Osteoblast (primary cell): ENCODE data around the gene CNTNAP4. TPM values are rescaled to one million over a fixed set of nuclear protein-coding genes. Genes with fewer than 3 reads are reported as not detected.

Experiments
- DNase-seq: peaks from one replicate; pipeline ENCODE4 v3.0.0; 2011; ENCODE audit warnings: low spot score, mixed read lengths; ENCODE audit not compliant: insufficient read length; ENCODE audit errors: missing footprints
- H2AFZ ChIP-seq: 2 replicates; pipeline ENCODE4 v1.6.0; 2011; ENCODE audit warnings: mild to moderate bottlenecking, low read length
- H3K27ac ChIP-seq: 2 replicates; pipeline ENCODE4 v1.5.1; 2011; ENCODE audit warnings: mild to moderate bottlenecking, low read depth, low read length, moderate library complexity
- H3K27me3 ChIP-seq: 2 replicates; pipeline ENCODE4 v1.6.0; 2012; ENCODE audit warnings: mild to moderate bottlenecking, control low read depth, inconsistent platforms, low read length, moderate library complexity; ENCODE audit not compliant: insufficient read depth
- H3K36me3 ChIP-seq: 2 replicates; pipeline ENCODE4 v1.5.1; 2011; ENCODE audit warnings: mild to moderate bottlenecking, low read length, control low read depth, moderate library complexity; ENCODE audit not compliant: insufficient read depth
- H3K4me1 ChIP-seq: 2 replicates; pipeline ENCODE4 v1.5.1; 2011; ENCODE audit warnings: mild to moderate bottlenecking, low read length, control low read depth, moderate library complexity; ENCODE audit not compliant: insufficient read depth
- H3K4me2 ChIP-seq: 2 replicates; pipeline ENCODE4 v1.6.0; 2011; ENCODE audit warnings: mild to moderate bottlenecking, low read length; ENCODE audit not compliant: insufficient read depth
- H3K4me3 ChIP-seq: fragments of 200-600 bp; sonication (generic); 3 replicates; pipeline ENCODE4 v1.5.1; 2012; ENCODE audit warnings: mild to moderate bottlenecking, low read length, inconsistent platforms; ENCODE audit not compliant: insufficient read depth
- H3K79me2 ChIP-seq: 2 replicates; pipeline ENCODE4 v1.6.0; 2012; ENCODE audit warnings: mild to moderate bottlenecking, low read length, control low read depth, inconsistent platforms; ENCODE audit not compliant: insufficient read depth
- H3K9me3 ChIP-seq: 2 replicates; pipeline ENCODE4 v1.5.1; 2011; ENCODE audit warnings: low read depth, low read length, control low read depth
- H4K20me1 ChIP-seq: 2 replicates; pipeline ENCODE4 v1.6.0; 2012; ENCODE audit warnings: mild to moderate bottlenecking, low read length, control low read depth; ENCODE audit not compliant: insufficient read depth
- total RNA-seq: library from RNA; depleted of rRNA; stranded (reverse); fragments of >200 nt; gene quantifications from 2 replicates; pipeline ENCODE4 v1.2.3, GENCODE V29; 2012
- TF ChIP-seq, protein P1 (sequence below): IDR thresholded peaks from 2 replicates; pipeline ENCODE4 v1.5.1; 2011; ENCODE audit warnings: mild to moderate bottlenecking, low read depth, low read length, moderate library complexity; ENCODE audit errors: extremely low read depth

The CNTNAP4 gene
- total RNA-seq, 1 donor = under 0.01 TPM

DNA sequence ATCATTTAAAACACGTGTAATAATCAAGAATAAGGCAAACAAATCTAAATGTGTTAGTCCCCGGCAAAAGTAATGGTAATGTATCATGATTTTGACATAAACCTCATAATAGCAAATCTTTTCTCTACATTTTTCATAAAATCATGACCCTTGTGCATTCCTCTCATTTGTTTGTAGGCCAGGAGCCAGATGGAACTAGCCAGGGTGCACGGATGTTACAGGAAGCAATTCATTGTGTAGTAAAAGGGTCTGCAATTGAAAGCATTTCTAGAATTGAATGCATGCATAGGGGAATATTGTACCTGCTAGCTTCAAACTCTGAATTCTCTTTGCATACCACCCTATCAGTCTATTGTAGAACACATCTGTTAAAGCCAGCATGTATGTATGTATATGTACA, 66.6 kb downstream of the CNTNAP4 start:
- H3K4me1 ChIP-seq = no peaks in the 10 kb centered on the region
- no peaks in the 10 kb centered on the region for H3K36me3 ChIP-seq
- H4K20me1 ChIP-seq = no peaks in the 10 kb centered on the region
- no peak overlapping the region for H3K27ac ChIP-seq
- H2AFZ ChIP-seq = no peak overlapping the region
- H3K9me3 ChIP-seq = no peaks in the 10 kb centered on the region
- TF ChIP-seq, protein P1, sequence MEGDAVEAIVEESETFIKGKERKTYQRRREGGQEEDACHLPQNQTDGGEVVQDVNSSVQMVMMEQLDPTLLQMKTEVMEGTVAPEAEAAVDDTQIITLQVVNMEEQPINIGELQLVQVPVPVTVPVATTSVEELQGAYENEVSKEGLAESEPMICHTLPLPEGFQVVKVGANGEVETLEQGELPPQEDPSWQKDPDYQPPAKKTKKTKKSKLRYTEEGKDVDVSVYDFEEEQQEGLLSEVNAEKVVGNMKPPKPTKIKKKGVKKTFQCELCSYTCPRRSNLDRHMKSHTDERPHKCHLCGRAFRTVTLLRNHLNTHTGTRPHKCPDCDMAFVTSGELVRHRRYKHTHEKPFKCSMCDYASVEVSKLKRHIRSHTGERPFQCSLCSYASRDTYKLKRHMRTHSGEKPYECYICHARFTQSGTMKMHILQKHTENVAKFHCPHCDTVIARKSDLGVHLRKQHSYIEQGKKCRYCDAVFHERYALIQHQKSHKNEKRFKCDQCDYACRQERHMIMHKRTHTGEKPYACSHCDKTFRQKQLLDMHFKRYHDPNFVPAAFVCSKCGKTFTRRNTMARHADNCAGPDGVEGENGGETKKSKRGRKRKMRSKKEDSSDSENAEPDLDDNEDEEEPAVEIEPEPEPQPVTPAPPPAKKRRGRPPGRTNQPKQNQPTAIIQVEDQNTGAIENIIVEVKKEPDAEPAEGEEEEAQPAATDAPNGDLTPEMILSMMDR = no peak
- no peaks in the 10 kb centered on the region for H3K79me2 ChIP-seq
- no peaks in the 10 kb centered on the region for H3K27me3 ChIP-seq
- no peak overlapping the region for H3K4me2 ChIP-seq
- no peak for DNase-seq
- no peak overlapping the region for H3K4me3 ChIP-seq

DNA sequence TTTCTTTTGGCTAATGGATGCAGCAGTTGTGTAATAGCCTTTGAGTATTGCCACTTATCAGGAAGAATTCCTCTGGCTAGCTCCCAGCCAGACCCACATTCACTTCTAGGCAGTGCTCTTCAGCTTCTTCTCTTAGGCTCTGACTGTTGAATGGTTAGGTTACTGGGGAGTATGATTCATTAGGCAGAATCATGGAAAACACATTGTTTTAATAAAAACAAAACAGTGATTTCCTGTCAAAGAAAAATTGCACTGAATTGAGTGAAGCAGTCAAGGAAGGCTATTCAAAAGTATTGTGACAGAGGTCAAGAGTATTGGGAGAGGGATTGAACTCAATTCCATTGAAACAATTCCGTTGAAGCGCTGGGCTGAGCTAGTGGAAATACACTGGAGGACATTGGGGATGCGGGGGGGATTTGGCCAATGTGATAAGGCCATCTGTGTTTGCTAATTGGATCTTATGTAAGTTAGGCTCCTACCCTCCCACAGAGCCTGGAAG, 68.0 kb downstream of the CNTNAP4 start:
- no peak overlapping the region for H3K4me2 ChIP-seq
- no peaks in the 10 kb centered on the region for H3K4me1 ChIP-seq
- no peaks in the 10 kb centered on the region for H3K36me3 ChIP-seq
- H4K20me1 ChIP-seq = no peaks in the 10 kb centered on the region
- TF ChIP-seq, protein P1 = no peak
- H3K9me3 ChIP-seq = no peaks in the 10 kb centered on the region
- DNase-seq = no peak
- H3K79me2 ChIP-seq = no peaks in the 10 kb centered on the region
- H3K27me3 ChIP-seq = no peaks in the 10 kb centered on the region
- H3K27ac ChIP-seq = no peak overlapping the region
- no peak overlapping the region for H2AFZ ChIP-seq
- H3K4me3 ChIP-seq = no peak overlapping the region

DNA sequence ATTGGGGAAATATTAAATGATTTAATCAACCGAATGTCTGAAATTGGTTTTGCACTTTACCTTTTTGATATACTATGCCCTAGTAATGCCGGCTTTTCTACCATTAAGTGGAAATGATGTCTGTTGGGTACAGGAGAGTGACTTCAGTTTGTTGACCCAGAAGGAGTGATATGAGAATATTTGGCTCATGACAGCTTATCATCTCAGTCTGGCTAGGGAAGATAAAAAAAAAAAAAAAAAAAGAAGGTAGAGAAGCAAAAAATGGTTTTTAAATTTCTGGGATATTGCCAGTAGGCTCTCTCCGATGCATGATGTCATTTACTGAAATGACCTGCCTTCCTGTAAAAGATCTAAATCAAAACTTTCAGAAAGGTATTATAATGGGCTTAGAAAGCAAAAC, 69.0 kb downstream of the CNTNAP4 start:
- Histone ChIP-seq H3K4me2 (no peak overlapping the region), H3K4me3 (no peak overlapping the region), H3K79me2 (no peaks in the 10 kb centered on the region), H3K36me3 (no peaks in the 10 kb centered on the region), H3K9me3 (no peaks in the 10 kb centered on the region), H4K20me1 (no peaks in the 10 kb centered on the region), H3K4me1 (no peaks in the 10 kb centered on the region), H3K27me3 (no peaks in the 10 kb centered on the region), H2AFZ (no peak overlapping the region), H3K27ac (no peak overlapping the region)
- DNase-seq = no peak
- TF ChIP-seq, protein P1 = no peak

DNA sequence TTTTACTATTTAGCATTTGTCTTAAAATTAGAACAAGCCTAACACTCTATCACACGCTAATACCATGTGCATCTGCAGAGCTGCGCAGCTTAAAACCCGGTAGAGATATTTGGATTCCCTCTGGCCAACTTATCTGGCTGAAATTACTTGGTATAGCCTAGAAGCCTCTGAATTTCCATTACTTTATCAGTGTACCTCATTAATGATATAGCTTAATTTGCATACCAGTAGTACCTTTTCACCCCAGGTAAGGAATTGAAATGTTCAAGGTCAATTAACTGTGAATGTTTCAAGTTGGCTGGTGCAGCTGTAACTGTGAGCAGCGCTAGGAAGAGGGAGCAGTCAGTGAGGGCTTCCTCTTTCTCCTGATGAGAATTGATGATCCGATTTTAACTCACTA, 74.2 kb downstream of the CNTNAP4 start:
- no peak for DNase-seq
- no peak overlapping the region for H2AFZ ChIP-seq
- no peaks in the 10 kb centered on the region for H3K27me3 ChIP-seq
- H3K36me3 ChIP-seq = no peaks in the 10 kb centered on the region
- no peaks in the 10 kb centered on the region for H3K79me2 ChIP-seq
- TF ChIP-seq, protein P1 = no peak
- H3K4me2 ChIP-seq = no peak overlapping the region
- H3K4me1 ChIP-seq = no peaks in the 10 kb centered on the region
- no peak overlapping the region for H3K4me3 ChIP-seq
- H3K27ac ChIP-seq = no peak overlapping the region
- no peaks in the 10 kb centered on the region for H3K9me3 ChIP-seq
- H4K20me1 ChIP-seq = no peaks in the 10 kb centered on the region
